Activated T-cell treated with anti-CD3 and anti-CD28 coated beads, Interleukin-2, amount 50 U/mL, for 72 hours (primary cell): ENCODE results near the gene RGS2. TPM values are rescaled to one million over a fixed set of nuclear protein-coding genes. Genes with fewer than 3 reads are reported as not detected.

Experiments used
- ATAC-seq, 2 donors: fragments of 150-1000 bp; cut with Tn5 transposase; replicated peaks in 1 of 2; 2 replicates each; pipeline ENCODE4 v1.10.0; 2021; ENCODE audit warnings: moderate library complexity in 2 of 2, mild to moderate bottlenecking in 1 of 2
- DNase-seq, 2 donors: peaks; one replicate each; pipeline ENCODE4 v3.0.0; 2021 to 2022; ENCODE audit warnings: mixed read lengths in 1 of 2
- H3K27ac Mint-ChIP-seq: one replicate; pipeline ENCODE4 v1.8.0; 2022; ENCODE audit warnings: mild to moderate bottlenecking, moderate library complexity, mixed read lengths
- H3K27me3 Mint-ChIP-seq: one replicate; pipeline ENCODE4 v1.8.0; 2022; ENCODE audit warnings: low read depth, mixed read lengths
- H3K36me3 Mint-ChIP-seq, 2 donors: one replicate each; pipeline ENCODE4 v1.8.0; 2022; ENCODE audit warnings: mixed read lengths in 2 of 2, mild to moderate bottlenecking in 1 of 2; ENCODE audit not compliant: insufficient read depth in 2 of 2
- H3K4me1 Mint-ChIP-seq: one replicate; pipeline ENCODE4 v1.8.0; 2022; ENCODE audit warnings: low read depth, mixed read lengths
- H3K4me3 Mint-ChIP-seq, 2 donors: one replicate each; pipeline ENCODE4 v1.8.0; 2022; ENCODE audit warnings: mild to moderate bottlenecking in 2 of 2, mixed read lengths in 2 of 2, moderate library complexity in 2 of 2
- H3K9me3 Mint-ChIP-seq, 2 donors: one replicate each; pipeline ENCODE4 v1.8.0; 2022; ENCODE audit warnings: mixed read lengths in 2 of 2
- total RNA-seq, 2 donors: library from RNA; stranded (reverse); gene quantifications; one replicate each; pipeline ENCODE4 v1.2.3, GENCODE V29; 2022

RGS2 gene
- total RNA-seq, 2 donors from 2014 or later, result 20.0 to 21.1 TPM

GRCh38 chr1:192817246-192817645 lies 8.4 kb downstream of the RGS2 start:
- no peak for ATAC-seq
- no peak overlapping the region for H3K4me3 Mint-ChIP-seq
- no peaks in the 10 kb centered on the region for H3K9me3 Mint-ChIP-seq
- no peaks in the 10 kb centered on the region for H3K27me3 Mint-ChIP-seq
- H3K36me3 Mint-ChIP-seq, result no peaks in the 10 kb centered on the region
- no peak for DNase-seq
- no peaks in the 10 kb centered on the region for H3K4me1 Mint-ChIP-seq
- no peak overlapping the region for H3K27ac Mint-ChIP-seq

GRCh38 chr1:192821296-192821695 lies 12.5 kb downstream of the RGS2 start:
- Mint-ChIP-seq H3K27ac (no peak overlapping the region), H3K27me3 (no peaks in the 10 kb centered on the region), H3K4me3 (no peak overlapping the region), H3K36me3 (no peaks in the 10 kb centered on the region), H3K4me1 (no peaks in the 10 kb centered on the region), H3K9me3 (no peaks in the 10 kb centered on the region)
- DNase-seq, result no peak
- no peak for ATAC-seq

GRCh38 chr1:192824511-192824910 lies 15.7 kb downstream of the RGS2 start:
- Mint-ChIP-seq H3K27ac (no peak overlapping the region), H3K27me3 (peaks cover 12% of the 10 kb centered on the region), H3K4me3 (no peak overlapping the region), H3K4me1 (no peaks in the 10 kb centered on the region), H3K9me3 (no peaks in the 10 kb centered on the region), H3K36me3 (no peaks in the 10 kb centered on the region)
- ATAC-seq (no peak), DNase-seq (no peak)

- Mint-ChIP-seq H3K27me3 (peaks cover 14% of the 10 kb centered on the region), H3K36me3 (no peaks in the 10 kb centered on the region), H3K27ac (no peak overlapping the region), H3K9me3 (no peaks in the 10 kb centered on the region), H3K4me1 (no peaks in the 10 kb centered on the region), H3K4me3 (no peak overlapping the region)
- no peak for DNase-seq
- ATAC-seq, result no peak
These were observed 18.1 kb downstream of the RGS2 start for GRCh38 chr1:192826791-192827546.

- H3K4me1 Mint-ChIP-seq, result no peaks in the 10 kb centered on the region
- ATAC-seq, result no peak
- H3K4me3 Mint-ChIP-seq, result no peak overlapping the region
- DNase-seq, result no peak
- H3K27ac Mint-ChIP-seq, result no peak overlapping the region
- no peaks in the 10 kb centered on the region for H3K36me3 Mint-ChIP-seq
- peaks cover 14% of the 10 kb centered on the region for H3K27me3 Mint-ChIP-seq
- no peaks in the 10 kb centered on the region for H3K9me3 Mint-ChIP-seq
These were observed 21.9 kb downstream of the RGS2 start for GRCh38 chr1:192830595-192831246.

- no peak overlapping the region for H3K27ac Mint-ChIP-seq
- no peaks in the 10 kb centered on the region for H3K4me1 Mint-ChIP-seq
- peaks cover 13% of the 10 kb centered on the region for H3K27me3 Mint-ChIP-seq
- no peak overlapping the region for H3K4me3 Mint-ChIP-seq
- ATAC-seq, result no peak
- H3K9me3 Mint-ChIP-seq, result no peaks in the 10 kb centered on the region
- H3K36me3 Mint-ChIP-seq, result no peaks in the 10 kb centered on the region
- no peak for DNase-seq
These were observed 23.0 kb downstream of the RGS2 start for GRCh38 chr1:192831706-192832355.

GRCh38 chr1:192832492-192832891 lies 23.7 kb downstream of the RGS2 start:
- no peak for ATAC-seq
- no peak for DNase-seq
- H3K4me1 Mint-ChIP-seq, result no peaks in the 10 kb centered on the region
- no peak overlapping the region for H3K27ac Mint-ChIP-seq
- H3K9me3 Mint-ChIP-seq, result no peaks in the 10 kb centered on the region
- no peaks in the 10 kb centered on the region for H3K36me3 Mint-ChIP-seq
- H3K4me3 Mint-ChIP-seq, result no peak overlapping the region
- peaks cover 6% of the 10 kb centered on the region for H3K27me3 Mint-ChIP-seq

- no peaks in the 10 kb centered on the region for H3K4me1 Mint-ChIP-seq
- no peak overlapping the region for H3K4me3 Mint-ChIP-seq
- ATAC-seq (no peak), DNase-seq (no peak)
- no peaks in the 10 kb centered on the region for H3K36me3 Mint-ChIP-seq
- no peaks in the 10 kb centered on the region for H3K9me3 Mint-ChIP-seq
- H3K27ac Mint-ChIP-seq, result no peak overlapping the region
- H3K27me3 Mint-ChIP-seq, result peaks cover under 1% of the 10 kb centered on the region
These were observed 26.3 kb downstream of the RGS2 start for GRCh38 chr1:192835116-192835515.

- Mint-ChIP-seq H3K4me3 (no peak overlapping the region), H3K27me3 (peaks cover 13% of the 10 kb centered on the region), H3K27ac (no peak overlapping the region), H3K36me3 (no peaks in the 10 kb centered on the region), H3K4me1 (no peaks in the 10 kb centered on the region), H3K9me3 (no peaks in the 10 kb centered on the region)
- ATAC-seq (no peak), DNase-seq (no peak)
These were observed 30.6 kb downstream of the RGS2 start for GRCh38 chr1:192839162-192840066.

- no peak for ATAC-seq
- H3K27me3 Mint-ChIP-seq, result peaks cover 24% of the 10 kb centered on the region
These were observed 35.5 kb downstream of the RGS2 start for GRCh38 chr1:192844360-192844759.

GRCh38 chr1:192846950-192847349 lies 38.1 kb downstream of the RGS2 start:
- Mint-ChIP-seq H3K36me3 (no peaks in the 10 kb centered on the region), H3K4me3 (no peak overlapping the region), H3K27me3 (peaks cover 25% of the 10 kb centered on the region), H3K9me3 (no peaks in the 10 kb centered on the region), H3K27ac (no peak overlapping the region), H3K4me1 (no peaks in the 10 kb centered on the region)
- no peak for ATAC-seq
- DNase-seq, result no peak

More at GRCh38 chr1:192844360-192844759, 35.5 kb downstream of the RGS2 start:
- no peaks in the 10 kb centered on the region for H3K4me1 Mint-ChIP-seq
- H3K9me3 Mint-ChIP-seq, result no peaks in the 10 kb centered on the region
- no peak overlapping the region for H3K27ac Mint-ChIP-seq
- no peaks in the 10 kb centered on the region for H3K36me3 Mint-ChIP-seq
- H3K4me3 Mint-ChIP-seq, result no peak overlapping the region
- DNase-seq, result no peak

GRCh38 chr1:192849011-192849410 lies 40.2 kb downstream of the RGS2 start:
- Mint-ChIP-seq H3K27me3 (peaks cover 20% of the 10 kb centered on the region), H3K4me3 (no peak overlapping the region), H3K36me3 (no peaks in the 10 kb centered on the region), H3K27ac (no peak overlapping the region), H3K4me1 (no peaks in the 10 kb centered on the region), H3K9me3 (no peaks in the 10 kb centered on the region)
- DNase-seq (no peak), ATAC-seq (no peak)

- no peak overlapping the region for H3K27ac Mint-ChIP-seq
- ATAC-seq (no peak), DNase-seq (no peak)
- H3K36me3 Mint-ChIP-seq, result no peaks in the 10 kb centered on the region
- no peaks in the 10 kb centered on the region for H3K4me1 Mint-ChIP-seq
- no peak overlapping the region for H3K4me3 Mint-ChIP-seq
- H3K9me3 Mint-ChIP-seq, result no peaks in the 10 kb centered on the region
- H3K27me3 Mint-ChIP-seq, result peaks cover 20% of the 10 kb centered on the region
These were observed 40.6 kb downstream of the RGS2 start for GRCh38 chr1:192849442-192849841.
